GM12878 (cell line): Measurements from ENCODE around the gene SETD1A. TPM values are rescaled to one million over a fixed set of nuclear protein-coding genes. Genes with fewer than 3 reads are reported as not detected.

Source experiments
- BHLHE40 ChIP-seq, 2 experiments: fragments of 450-650 bp in 1 of 2; IDR thresholded peaks; 2 replicates each; pipeline ENCODE4 v1.6.1; 2011 to 2017; ENCODE audit warnings: low read depth in 2 of 2, borderline replicate concordance in 1 of 2, improper control_type of control experiment in 1 of 2, low read length in 1 of 2, mild to moderate bottlenecking in 1 of 2
- ESRRA ChIP-seq: IDR thresholded peaks from 2 replicates; pipeline ENCODE4 v1.6.1; 2012; ENCODE audit warnings: mild to moderate bottlenecking, low read length, improper control_type of control experiment
- FOXM1 ChIP-seq: IDR thresholded peaks from 2 replicates; pipeline ENCODE4 v1.6.1; 2012; ENCODE audit warnings: low read depth, mild to moderate bottlenecking, inconsistent platforms, low read length, moderate library complexity
- IKZF1 ChIP-seq: fragments of 450-650 bp; conservative IDR thresholded peaks from 2 replicates; pipeline ENCODE4 v1.6.1; 2017; ENCODE audit warnings: antibody characterized with exemption, mild to moderate bottlenecking
- MTA2 ChIP-seq: fragments of 450-650 bp; IDR thresholded peaks from 2 replicates; pipeline ENCODE4 v1.6.1; 2016; ENCODE audit warnings: low read depth, mild to moderate bottlenecking, moderate library complexity
- MTA3 ChIP-seq: IDR thresholded peaks from 2 replicates; pipeline ENCODE4 v1.6.1; 2012; ENCODE audit warnings: low read length, inconsistent platforms, borderline replicate concordance
- NR2C1 ChIP-seq: fragments of 450-650 bp; IDR thresholded peaks from 2 replicates; pipeline ENCODE4 v1.6.1; 2017; ENCODE audit warnings: antibody characterized with exemption, mild to moderate bottlenecking, moderate library complexity
- RELA ChIP-seq: fragments of 450-650 bp; IDR thresholded peaks from 2 replicates; pipeline ENCODE4 v1.8.0; 2014; ENCODE audit warnings: borderline replicate concordance; ENCODE audit not compliant: partially characterized antibody
- SMAD5 ChIP-seq: IDR thresholded peaks from 2 replicates; pipeline ENCODE4 v1.6.1; 2016; ENCODE audit warnings: antibody characterized with exemption, low read depth
- ZNF207 ChIP-seq: fragments of 450-650 bp; IDR thresholded peaks from 2 replicates; pipeline ENCODE4 v1.6.1; 2014; ENCODE audit warnings: antibody characterized with exemption, mild to moderate bottlenecking, borderline replicate concordance
- ZNF384 ChIP-seq: IDR thresholded peaks from 2 replicates; pipeline ENCODE4 v1.6.1; 2012; ENCODE audit warnings: low read depth, mild to moderate bottlenecking, low read length, improper control_type of control experiment, borderline replicate concordance
- ZZZ3 ChIP-seq: IDR thresholded peaks from 2 replicates; pipeline ENCODE4 v1.6.1; 2011; ENCODE audit warnings: low read depth; ENCODE audit not compliant: control insufficient read depth, insufficient read length
- polyA plus RNA-seq, 11 experiments: library from polyadenylated mRNA; depleted of rRNA in 4 of 11; unstranded in 6 of 11; stranded (reverse) in 5 of 11; fragments of >200 nt; fragmentation: Nextera tagmentation in 4 of 11; fragmentation: Illumina TruSeq in 1 of 11; extraction: Ambion mirVana in 4 of 11; extraction: Trizol in 1 of 11; gene quantifications; 1 replicate in 1 of 11; 2 replicates in 10 of 11; pipeline versions ENCODE4 v1.2.1 to v1.2.3, GENCODE V29; 2011 to 2016; ENCODE audit warnings: inconsistent platforms in 2 of 11, missing spikeins in 2 of 11, low read depth in 1 of 11
- total RNA-seq, 4 experiments: library from RNA; depleted of rRNA in 3 of 4; stranded (reverse); fragments of >200 nt in 3 of 4; fragmentation: Illumina TruSeq in 1 of 4; extraction: Trizol in 1 of 4; gene quantifications; 2 replicates each; pipeline versions ENCODE4 v1.2.1 to v1.2.3, GENCODE V29; 2013 to 2021
- TF ChIP-seq, protein P1 (sequence below): IDR thresholded peaks from 2 replicates; pipeline ENCODE4 v1.6.1; 2012; ENCODE audit warnings: low read depth, low read length, improper control_type of control experiment
- TF ChIP-seq, protein P2 (sequence below): IDR thresholded peaks from 2 replicates; pipeline ENCODE4 v1.6.1; 2012; ENCODE audit warnings: low read depth, low read length, improper control_type of control experiment
- TF ChIP-seq, protein P3 (sequence below): fragments of 450-650 bp; IDR thresholded peaks from 2 replicates; pipeline ENCODE4 v1.6.1; 2016; ENCODE audit warnings: mild to moderate bottlenecking
- TF ChIP-seq, protein P4 (sequence below): IDR thresholded peaks from 2 replicates; pipeline ENCODE4 v1.6.1; 2011; ENCODE audit warnings: borderline replicate concordance, low read depth, mild to moderate bottlenecking, moderate library complexity, mixed read lengths, low read length; ENCODE audit not compliant: insufficient read depth; ENCODE audit errors: extremely low read length
- TF ChIP-seq, protein P5 (sequence below): fragments of 450-650 bp; IDR thresholded peaks from 2 replicates; pipeline ENCODE4 v1.6.1; 2016; ENCODE audit warnings: mild to moderate bottlenecking, moderate library complexity, borderline replicate concordance
- TF ChIP-seq, protein P6 (sequence below): fragments of 450-650 bp; IDR thresholded peaks from 2 replicates; pipeline ENCODE4 v1.6.1; 2014; ENCODE audit warnings: mild to moderate bottlenecking
- TF ChIP-seq, protein P7 (sequence below): IDR thresholded peaks from 2 replicates; pipeline ENCODE4 v1.6.1; 2011; ENCODE audit warnings: mild to moderate bottlenecking, low read depth, low read length, moderate library complexity; ENCODE audit not compliant: insufficient replicate concordance

Gene SETD1A
- total and polyA plus RNA-seq, 10 of the 15 experiments (the other 5 are each of a cell fraction or from before 2014, with no cell fraction given), result 0.02 to 25.9 (median 4.9) TPM

DNA sequence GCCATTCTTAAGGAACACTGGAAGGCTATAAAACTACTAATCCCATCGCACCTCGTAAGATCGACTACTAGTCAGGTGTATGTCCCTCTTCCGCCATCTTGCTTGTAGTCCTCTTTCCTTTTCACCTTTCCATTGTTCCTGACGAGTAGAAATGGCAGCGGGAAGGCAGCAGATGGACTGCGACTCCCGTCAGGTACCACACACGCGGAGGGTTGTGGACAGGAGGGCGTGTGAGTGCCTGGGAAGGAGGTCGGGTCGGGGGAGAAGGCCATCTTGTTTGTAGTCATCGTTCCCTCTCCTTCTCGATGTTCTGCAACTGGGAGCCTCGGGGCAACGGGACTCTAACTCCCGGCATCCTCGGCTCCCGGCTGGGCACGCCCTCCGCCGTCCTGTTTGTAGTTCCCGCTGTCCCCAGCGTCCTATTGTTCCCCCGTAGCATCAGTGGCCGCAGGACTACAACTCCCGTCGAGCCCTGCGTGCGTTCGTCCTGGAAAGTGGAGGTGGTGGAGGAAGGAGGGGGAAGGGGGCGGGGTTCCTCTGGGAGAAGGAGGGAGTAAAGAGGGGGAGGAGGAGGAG lies 34.5 kb upstream of the SETD1A start (continued):
- TF ChIP-seq IKZF1 (peak; percentile 98), SMAD5 (peak; percentile 19; the same call in 1 of the 2 replicates), ZNF384 (no peak), RELA (peak; percentile 92), ESRRA (peak; percentile 81; the same call in 1 of the 2 replicates), ZZZ3 (no peak), FOXM1 (no peak), MTA3 (no peak), ZNF207 (peak; percentile 70), BHLHE40 (IDR thresholded peaks at IDR 0.05; ENCODE audit: borderline replicate concordance in 1 of 2, low read depth in 2 of 2, low read length in 1 of 2) (no peak), NR2C1 (peak; percentile 89), MTA2 (no peak)
- TF ChIP-seq, protein P1, sequence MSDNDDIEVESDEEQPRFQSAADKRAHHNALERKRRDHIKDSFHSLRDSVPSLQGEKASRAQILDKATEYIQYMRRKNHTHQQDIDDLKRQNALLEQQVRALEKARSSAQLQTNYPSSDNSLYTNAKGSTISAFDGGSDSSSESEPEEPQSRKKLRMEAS, result peak; percentile 47; the same call in 1 of the 2 replicates
- TF ChIP-seq, protein P2, sequence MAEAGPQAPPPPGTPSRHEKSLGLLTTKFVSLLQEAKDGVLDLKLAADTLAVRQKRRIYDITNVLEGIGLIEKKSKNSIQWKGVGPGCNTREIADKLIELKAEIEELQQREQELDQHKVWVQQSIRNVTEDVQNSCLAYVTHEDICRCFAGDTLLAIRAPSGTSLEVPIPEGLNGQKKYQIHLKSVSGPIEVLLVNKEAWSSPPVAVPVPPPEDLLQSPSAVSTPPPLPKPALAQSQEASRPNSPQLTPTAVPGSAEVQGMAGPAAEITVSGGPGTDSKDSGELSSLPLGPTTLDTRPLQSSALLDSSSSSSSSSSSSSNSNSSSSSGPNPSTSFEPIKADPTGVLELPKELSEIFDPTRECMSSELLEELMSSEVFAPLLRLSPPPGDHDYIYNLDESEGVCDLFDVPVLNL, result 0 out of 2 replicates have a peak, but pooled peaks have one; percentile 10
- TF ChIP-seq, protein P3, sequence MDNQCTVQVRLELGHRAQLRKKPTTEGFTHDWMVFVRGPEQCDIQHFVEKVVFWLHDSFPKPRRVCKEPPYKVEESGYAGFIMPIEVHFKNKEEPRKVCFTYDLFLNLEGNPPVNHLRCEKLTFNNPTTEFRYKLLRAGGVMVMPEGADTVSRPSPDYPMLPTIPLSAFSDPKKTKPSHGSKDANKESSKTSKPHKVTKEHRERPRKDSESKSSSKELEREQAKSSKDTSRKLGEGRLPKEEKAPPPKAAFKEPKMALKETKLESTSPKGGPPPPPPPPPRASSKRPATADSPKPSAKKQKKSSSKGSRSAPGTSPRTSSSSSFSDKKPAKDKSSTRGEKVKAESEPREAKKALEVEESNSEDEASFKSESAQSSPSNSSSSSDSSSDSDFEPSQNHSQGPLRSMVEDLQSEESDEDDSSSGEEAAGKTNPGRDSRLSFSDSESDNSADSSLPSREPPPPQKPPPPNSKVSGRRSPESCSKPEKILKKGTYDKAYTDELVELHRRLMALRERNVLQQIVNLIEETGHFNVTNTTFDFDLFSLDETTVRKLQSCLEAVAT, result peak; percentile 99
- TF ChIP-seq, protein P4, sequence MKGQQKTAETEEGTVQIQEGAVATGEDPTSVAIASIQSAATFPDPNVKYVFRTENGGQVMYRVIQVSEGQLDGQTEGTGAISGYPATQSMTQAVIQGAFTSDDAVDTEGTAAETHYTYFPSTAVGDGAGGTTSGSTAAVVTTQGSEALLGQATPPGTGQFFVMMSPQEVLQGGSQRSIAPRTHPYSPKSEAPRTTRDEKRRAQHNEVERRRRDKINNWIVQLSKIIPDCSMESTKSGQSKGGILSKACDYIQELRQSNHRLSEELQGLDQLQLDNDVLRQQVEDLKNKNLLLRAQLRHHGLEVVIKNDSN, result no peak
- TF ChIP-seq, protein P5, sequence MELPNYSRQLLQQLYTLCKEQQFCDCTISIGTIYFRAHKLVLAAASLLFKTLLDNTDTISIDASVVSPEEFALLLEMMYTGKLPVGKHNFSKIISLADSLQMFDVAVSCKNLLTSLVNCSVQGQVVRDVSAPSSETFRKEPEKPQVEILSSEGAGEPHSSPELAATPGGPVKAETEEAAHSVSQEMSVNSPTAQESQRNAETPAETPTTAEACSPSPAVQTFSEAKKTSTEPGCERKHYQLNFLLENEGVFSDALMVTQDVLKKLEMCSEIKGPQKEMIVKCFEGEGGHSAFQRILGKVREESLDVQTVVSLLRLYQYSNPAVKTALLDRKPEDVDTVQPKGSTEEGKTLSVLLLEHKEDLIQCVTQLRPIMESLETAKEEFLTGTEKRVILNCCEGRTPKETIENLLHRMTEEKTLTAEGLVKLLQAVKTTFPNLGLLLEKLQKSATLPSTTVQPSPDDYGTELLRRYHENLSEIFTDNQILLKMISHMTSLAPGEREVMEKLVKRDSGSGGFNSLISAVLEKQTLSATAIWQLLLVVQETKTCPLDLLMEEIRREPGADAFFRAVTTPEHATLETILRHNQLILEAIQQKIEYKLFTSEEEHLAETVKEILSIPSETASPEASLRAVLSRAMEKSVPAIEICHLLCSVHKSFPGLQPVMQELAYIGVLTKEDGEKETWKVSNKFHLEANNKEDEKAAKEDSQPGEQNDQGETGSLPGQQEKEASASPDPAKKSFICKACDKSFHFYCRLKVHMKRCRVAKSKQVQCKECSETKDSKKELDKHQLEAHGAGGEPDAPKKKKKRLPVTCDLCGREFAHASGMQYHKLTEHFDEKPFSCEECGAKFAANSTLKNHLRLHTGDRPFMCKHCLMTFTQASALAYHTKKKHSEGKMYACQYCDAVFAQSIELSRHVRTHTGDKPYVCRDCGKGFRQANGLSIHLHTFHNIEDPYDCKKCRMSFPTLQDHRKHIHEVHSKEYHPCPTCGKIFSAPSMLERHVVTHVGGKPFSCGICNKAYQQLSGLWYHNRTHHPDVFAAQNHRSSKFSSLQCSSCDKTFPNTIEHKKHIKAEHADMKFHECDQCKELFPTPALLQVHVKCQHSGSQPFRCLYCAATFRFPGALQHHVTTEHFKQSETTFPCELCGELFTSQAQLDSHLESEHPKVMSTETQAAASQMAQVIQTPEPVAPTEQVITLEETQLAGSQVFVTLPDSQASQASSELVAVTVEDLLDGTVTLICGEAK, result peak; percentile 82
- TF ChIP-seq, protein P6, sequence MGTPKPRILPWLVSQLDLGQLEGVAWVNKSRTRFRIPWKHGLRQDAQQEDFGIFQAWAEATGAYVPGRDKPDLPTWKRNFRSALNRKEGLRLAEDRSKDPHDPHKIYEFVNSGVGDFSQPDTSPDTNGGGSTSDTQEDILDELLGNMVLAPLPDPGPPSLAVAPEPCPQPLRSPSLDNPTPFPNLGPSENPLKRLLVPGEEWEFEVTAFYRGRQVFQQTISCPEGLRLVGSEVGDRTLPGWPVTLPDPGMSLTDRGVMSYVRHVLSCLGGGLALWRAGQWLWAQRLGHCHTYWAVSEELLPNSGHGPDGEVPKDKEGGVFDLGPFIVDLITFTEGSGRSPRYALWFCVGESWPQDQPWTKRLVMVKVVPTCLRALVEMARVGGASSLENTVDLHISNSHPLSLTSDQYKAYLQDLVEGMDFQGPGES, result no peak
- TF ChIP-seq, protein P7, sequence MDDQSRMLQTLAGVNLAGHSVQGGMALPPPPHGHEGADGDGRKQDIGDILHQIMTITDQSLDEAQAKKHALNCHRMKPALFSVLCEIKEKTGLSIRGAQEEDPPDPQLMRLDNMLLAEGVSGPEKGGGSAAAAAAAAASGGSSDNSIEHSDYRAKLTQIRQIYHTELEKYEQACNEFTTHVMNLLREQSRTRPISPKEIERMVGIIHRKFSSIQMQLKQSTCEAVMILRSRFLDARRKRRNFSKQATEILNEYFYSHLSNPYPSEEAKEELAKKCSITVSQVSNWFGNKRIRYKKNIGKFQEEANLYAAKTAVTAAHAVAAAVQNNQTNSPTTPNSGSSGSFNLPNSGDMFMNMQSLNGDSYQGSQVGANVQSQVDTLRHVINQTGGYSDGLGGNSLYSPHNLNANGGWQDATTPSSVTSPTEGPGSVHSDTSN, result peak; percentile 34
